Activated T-cell treated with anti-CD3 and anti-CD28 coated beads, Interleukin-2, amount 50 U/mL, for 72 hours (primary cell): ENCODE results near the gene MED14. TPM values are rescaled to one million over a fixed set of nuclear protein-coding genes. Genes with fewer than 3 reads are reported as not detected.

Experiments used
- ATAC-seq, 2 donors: fragments of 150-1000 bp; cut with Tn5 transposase; replicated peaks in 1 of 2; 2 replicates each; pipeline ENCODE4 v1.10.0; 2021; ENCODE audit warnings: moderate library complexity in 2 of 2, mild to moderate bottlenecking in 1 of 2
- DNase-seq, 2 donors: peaks; one replicate each; pipeline ENCODE4 v3.0.0; 2021 to 2022; ENCODE audit warnings: mixed read lengths in 1 of 2
- H3K27ac Mint-ChIP-seq: one replicate; pipeline ENCODE4 v1.8.0; 2022; ENCODE audit warnings: mild to moderate bottlenecking, moderate library complexity, mixed read lengths
- H3K27me3 Mint-ChIP-seq: one replicate; pipeline ENCODE4 v1.8.0; 2022; ENCODE audit warnings: low read depth, mixed read lengths
- H3K36me3 Mint-ChIP-seq, 2 donors: one replicate each; pipeline ENCODE4 v1.8.0; 2022; ENCODE audit warnings: mixed read lengths in 2 of 2, mild to moderate bottlenecking in 1 of 2; ENCODE audit not compliant: insufficient read depth in 2 of 2
- H3K4me1 Mint-ChIP-seq: one replicate; pipeline ENCODE4 v1.8.0; 2022; ENCODE audit warnings: low read depth, mixed read lengths
- H3K4me3 Mint-ChIP-seq, 2 donors: one replicate each; pipeline ENCODE4 v1.8.0; 2022; ENCODE audit warnings: mild to moderate bottlenecking in 2 of 2, mixed read lengths in 2 of 2, moderate library complexity in 2 of 2
- H3K9me3 Mint-ChIP-seq, 2 donors: one replicate each; pipeline ENCODE4 v1.8.0; 2022; ENCODE audit warnings: mixed read lengths in 2 of 2
- total RNA-seq, 2 donors: library from RNA; stranded (reverse); gene quantifications; one replicate each; pipeline ENCODE4 v1.2.3, GENCODE V29; 2022

The MED14 gene
- total RNA-seq, 2 donors from 2014 or later, result 47.1 to 54.9 TPM

DNA sequence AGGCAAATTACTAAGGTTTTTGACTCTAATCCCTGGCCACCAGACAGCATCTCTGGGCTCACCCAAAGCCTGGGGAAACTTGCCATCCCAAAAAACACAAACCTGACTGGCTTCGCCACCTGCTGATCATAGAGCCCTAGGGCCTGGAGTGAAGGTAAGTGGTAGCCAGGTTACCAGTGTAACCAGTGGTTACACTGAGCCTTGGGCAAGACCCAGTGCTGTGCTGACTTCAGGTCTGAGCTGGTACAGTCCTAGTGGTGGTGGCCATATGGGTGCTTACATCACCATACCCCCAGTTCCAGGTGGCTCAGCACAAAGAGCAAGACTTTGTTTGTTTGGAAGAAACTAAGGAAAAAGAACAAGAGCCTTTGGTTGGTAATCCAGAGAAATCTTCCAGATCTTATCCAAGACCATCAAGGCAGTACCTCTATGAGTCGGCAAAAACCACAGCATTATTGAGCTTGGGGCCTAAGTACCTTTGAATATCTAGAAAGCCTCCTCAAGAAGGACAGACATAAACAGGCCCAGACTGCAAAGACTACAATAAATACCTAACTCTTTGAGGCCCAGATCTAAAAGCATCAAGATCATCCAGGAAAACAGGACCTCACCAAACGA is 13.7 kb downstream of the MED14 start:
- Mint-ChIP-seq H3K4me1 (peaks cover 24% of the 10 kb centered on the region), H3K36me3 (peaks cover 1 to 18% of the 10 kb centered on the region in 2 donors), H3K4me3 (no peak overlapping the region), H3K27ac (peak overlapping the region; percentile 93), H3K27me3 (no peaks in the 10 kb centered on the region), H3K9me3 (no peaks in the 10 kb centered on the region)
- no peak for ATAC-seq
- no peak for DNase-seq

DNA sequence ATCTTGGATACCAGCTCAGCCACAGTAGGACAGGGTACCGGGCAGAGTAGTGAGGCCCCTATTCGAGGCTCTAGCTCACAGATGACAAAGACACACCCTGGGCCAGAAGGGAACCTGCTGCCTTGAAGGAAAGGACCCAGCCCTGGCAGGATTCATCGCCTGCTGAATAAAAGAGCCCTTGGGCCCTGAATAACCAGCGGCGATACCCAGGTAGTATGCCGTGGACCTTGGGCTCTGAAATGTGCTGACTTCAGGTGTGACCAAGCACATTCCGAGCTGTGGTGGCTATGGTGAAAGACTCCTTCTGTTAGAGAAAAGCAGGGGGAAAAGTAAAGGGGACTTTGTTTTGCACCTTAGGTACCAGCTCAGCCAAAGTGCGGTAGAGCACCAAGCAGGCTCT is 14.6 kb downstream of the MED14 start:
- Mint-ChIP-seq H3K4me1 (peaks cover 24% of the 10 kb centered on the region), H3K36me3 (peaks cover 1 to 16% of the 10 kb centered on the region in 2 donors), H3K27me3 (no peaks in the 10 kb centered on the region), H3K9me3 (no peaks in the 10 kb centered on the region), H3K4me3 (no peak overlapping the region), H3K27ac (no peak overlapping the region)
- no peak for DNase-seq
- no peak for ATAC-seq

DNA sequence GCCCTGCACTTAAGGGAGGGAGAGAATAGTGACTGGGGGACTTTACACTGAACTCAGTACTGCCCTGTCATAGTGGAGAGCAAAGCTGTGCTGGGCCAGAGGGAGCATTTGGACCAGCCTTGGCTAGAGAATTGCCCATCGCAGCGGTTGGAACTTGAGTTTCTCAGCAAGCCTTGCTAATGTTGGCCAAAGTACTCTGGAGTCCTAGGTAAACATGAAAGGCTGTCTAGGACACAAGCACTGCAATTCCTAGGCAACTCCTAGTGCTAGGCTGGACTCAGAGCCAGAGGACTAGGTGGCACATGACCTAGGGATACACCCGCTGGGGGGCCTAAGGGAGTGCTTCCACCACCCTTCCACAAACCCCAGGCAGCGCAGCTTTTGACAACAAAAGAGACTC is 15.0 kb downstream of the MED14 start:
- no peaks in the 10 kb centered on the region for H3K27me3 Mint-ChIP-seq
- peaks cover 24% of the 10 kb centered on the region for H3K4me1 Mint-ChIP-seq
- H3K27ac Mint-ChIP-seq, result no peak overlapping the region
- no peaks in the 10 kb centered on the region for H3K9me3 Mint-ChIP-seq
- peaks cover 1 to 16% of the 10 kb centered on the region in 2 donors for H3K36me3 Mint-ChIP-seq
- ATAC-seq, result no peak
- H3K4me3 Mint-ChIP-seq, result no peak overlapping the region
- no peak for DNase-seq

DNA sequence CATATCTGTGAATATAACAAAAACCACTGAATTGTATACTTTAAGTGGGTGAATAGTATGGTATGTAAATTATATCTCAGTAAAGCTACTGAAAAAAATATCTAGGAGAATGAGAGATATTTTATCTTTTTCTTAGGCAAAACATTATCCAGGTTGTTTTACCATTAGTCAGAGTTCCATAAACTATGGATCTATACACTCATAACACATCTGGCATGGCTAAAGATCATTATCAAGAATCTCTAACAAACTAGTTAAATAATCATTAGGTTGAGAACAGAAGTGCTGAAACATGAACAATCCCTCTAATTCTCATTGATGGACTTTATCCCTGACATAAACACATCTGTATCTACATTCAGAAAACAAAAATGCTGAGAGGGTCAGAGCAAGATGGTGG is 15.6 kb downstream of the MED14 start:
- Mint-ChIP-seq H3K36me3 (peaks cover 1 to 16% of the 10 kb centered on the region in 2 donors), H3K27ac (peak overlapping the region; percentile 38), H3K4me3 (no peak overlapping the region), H3K27me3 (no peaks in the 10 kb centered on the region), H3K9me3 (no peaks in the 10 kb centered on the region), H3K4me1 (peaks cover 24% of the 10 kb centered on the region)
- ATAC-seq (no peak), DNase-seq (no peak)

DNA sequence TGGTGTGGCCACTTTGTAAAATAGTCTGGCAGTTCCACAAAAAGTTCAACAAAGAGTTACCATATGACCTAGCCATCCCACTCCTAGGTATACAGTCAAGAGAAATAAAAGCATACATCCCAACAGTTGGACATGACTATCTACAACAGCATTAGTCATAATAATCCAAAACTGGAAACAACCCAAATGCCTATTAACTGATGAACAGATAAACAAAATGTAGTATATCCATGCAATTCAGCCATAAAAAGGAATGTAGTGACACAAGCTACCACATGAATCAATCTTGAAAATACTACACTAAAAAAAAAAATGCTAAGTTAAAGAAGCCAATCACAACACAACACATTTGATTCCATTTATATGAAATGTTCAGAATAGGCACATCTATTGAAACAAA is 16.1 kb downstream of the MED14 start:
- no peak for DNase-seq
- ATAC-seq, result no peak
- H3K4me1 Mint-ChIP-seq, result peaks cover 19% of the 10 kb centered on the region
- H3K9me3 Mint-ChIP-seq, result no peaks in the 10 kb centered on the region
- no peaks in the 10 kb centered on the region for H3K27me3 Mint-ChIP-seq
- H3K36me3 Mint-ChIP-seq, result peaks cover 1 to 16% of the 10 kb centered on the region in 2 donors
- H3K4me3 Mint-ChIP-seq, result no peak overlapping the region
- H3K27ac Mint-ChIP-seq, result no peak overlapping the region

DNA sequence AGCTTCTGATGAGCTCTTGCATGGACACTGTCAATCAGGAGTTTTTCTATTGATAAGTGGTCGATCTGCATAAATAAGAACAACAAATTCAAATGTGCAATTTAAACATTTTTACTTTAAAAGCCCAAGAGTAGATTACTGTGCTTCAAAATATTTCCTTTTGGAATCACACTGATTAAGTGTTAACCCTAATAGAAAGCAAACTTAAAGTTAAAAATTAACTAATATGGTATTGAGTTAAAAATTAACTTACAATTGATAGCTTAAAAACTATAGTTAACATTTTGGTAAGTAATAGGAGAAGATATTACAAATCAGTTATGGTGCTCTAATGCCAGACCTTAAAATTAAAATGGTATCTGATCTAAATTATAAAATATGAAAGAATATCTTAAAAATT is 25.9 kb downstream of the MED14 start:
- Mint-ChIP-seq H3K36me3 (peaks cover 0 to 22% of the 10 kb centered on the region in 2 donors), H3K4me1 (no peaks in the 10 kb centered on the region), H3K4me3 (no peak overlapping the region), H3K27me3 (peaks cover 4% of the 10 kb centered on the region), H3K27ac (no peak overlapping the region), H3K9me3 (no peaks in the 10 kb centered on the region)
- DNase-seq (no peak), ATAC-seq (no peak)

DNA sequence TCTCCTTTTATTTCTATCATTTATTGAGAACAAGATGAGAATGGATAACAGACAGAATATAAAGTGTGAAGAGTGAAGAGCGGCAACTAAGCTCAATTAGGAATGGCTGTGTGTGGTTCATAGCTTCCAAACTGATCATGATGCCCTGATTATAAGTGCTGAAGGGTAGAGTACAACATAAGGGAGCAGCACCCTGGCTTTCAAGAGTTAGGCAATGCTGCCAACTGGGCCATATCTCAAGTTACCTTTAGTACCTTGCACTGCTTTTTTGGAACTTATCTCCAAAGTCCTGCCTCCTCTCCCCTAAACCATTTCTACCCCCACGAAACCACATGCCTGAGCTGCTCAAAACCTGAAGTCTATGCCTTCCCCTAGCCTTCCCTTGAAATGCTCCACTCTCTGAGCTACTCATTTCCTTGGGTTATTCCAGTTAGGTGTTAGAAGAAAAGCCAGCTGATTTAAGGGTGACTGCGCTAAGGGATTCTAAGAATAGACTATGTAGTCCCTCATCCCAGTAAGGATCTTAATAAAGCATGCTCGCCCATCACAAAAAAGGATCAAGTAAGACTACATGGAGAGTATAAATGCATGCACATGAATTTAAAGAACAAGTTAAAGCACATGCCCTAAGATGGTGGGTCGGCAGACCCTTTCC is 29.6 kb downstream of the MED14 start:
- DNase-seq (no peak), ATAC-seq (no peak)
- no peaks in the 10 kb centered on the region for H3K9me3 Mint-ChIP-seq
- no peaks in the 10 kb centered on the region for H3K4me1 Mint-ChIP-seq
- no peak overlapping the region for H3K27ac Mint-ChIP-seq
- H3K36me3 Mint-ChIP-seq, result peaks cover 1 to 24% of the 10 kb centered on the region in 2 donors
- peaks cover 4% of the 10 kb centered on the region for H3K27me3 Mint-ChIP-seq
- H3K4me3 Mint-ChIP-seq, result no peak overlapping the region

DNA sequence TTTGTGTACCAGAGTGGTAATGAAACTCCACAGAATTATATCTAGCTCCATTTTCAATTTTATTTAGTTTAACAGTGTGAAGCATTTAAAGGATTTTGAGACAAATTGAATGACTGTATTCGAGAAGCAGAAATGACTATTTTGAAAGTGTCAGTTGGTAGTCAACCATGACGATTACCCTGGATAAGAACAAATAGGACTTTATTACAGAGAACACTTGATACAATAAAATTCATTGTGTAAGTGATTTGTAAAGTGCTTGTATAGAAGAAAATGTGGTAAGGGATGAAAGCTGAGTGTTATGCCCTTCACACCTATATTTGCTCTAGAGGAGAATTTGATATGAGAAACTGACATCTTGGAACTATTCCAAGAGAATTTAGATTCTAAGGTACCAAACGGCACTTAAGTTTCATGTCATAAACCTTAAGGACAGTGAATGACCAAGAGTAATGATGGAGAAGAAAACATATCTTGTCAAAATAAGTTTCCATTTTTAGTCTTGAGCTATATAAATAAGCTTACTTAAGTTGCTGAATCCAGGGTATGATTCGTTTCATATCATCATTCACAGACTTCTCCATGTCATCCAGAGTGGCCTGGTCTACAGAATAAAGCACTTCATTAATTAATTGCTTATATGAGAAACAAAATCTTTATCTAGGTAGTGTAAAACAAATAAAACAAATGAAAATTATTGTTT is 34.6 kb downstream of the MED14 start:
- Mint-ChIP-seq H3K36me3 (peaks cover 1 to 13% of the 10 kb centered on the region in 2 donors), H3K27me3 (no peaks in the 10 kb centered on the region), H3K4me3 (no peak overlapping the region), H3K4me1 (no peaks in the 10 kb centered on the region), H3K9me3 (no peaks in the 10 kb centered on the region), H3K27ac (no peak overlapping the region)
- DNase-seq (no peak), ATAC-seq (no peak)

DNA sequence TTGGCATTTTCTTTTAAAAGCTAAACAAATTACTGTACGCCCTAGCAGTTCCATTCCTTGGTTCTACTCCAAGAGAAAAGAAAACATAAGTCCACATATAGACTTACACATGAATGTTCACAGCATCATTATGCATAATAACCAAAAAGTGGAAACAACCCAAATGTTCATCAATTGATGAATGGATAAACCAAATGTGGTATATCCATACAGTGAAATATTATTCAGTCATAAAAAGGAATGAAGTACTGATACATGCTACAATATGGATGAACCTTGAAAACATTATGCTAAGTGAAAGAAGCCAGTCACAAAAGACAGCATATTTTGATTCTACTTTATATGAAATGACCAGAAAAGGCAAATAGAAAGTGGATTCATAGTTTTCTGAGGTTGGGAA is 36.5 kb downstream of the MED14 start:
- no peaks in the 10 kb centered on the region for H3K27me3 Mint-ChIP-seq
- H3K4me3 Mint-ChIP-seq, result no peak overlapping the region
- peaks cover 0 to 13% of the 10 kb centered on the region in 2 donors for H3K36me3 Mint-ChIP-seq
- no peaks in the 10 kb centered on the region for H3K9me3 Mint-ChIP-seq
- no peak for DNase-seq
- no peaks in the 10 kb centered on the region for H3K4me1 Mint-ChIP-seq
- no peak overlapping the region for H3K27ac Mint-ChIP-seq
- no peak for ATAC-seq

DNA sequence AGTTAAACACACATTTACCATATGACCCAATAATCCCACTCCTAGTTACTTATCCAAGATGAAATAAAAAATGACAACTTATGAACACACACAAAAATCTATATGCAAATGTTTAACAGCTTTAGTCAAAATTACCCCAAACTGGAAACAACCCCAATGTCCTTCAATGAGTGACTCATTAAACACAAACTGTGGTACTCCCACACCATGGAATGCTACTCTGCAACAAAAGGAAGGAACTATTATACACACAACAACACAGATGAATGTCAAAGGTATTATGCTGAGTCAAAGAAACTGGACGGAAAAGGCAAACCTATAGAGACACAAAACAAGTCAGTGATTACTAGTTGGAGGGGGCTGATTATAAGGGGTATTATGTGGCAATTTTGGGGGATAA is 40.5 kb downstream of the MED14 start:
- peaks cover 0 to 10% of the 10 kb centered on the region in 2 donors for H3K36me3 Mint-ChIP-seq
- DNase-seq (no peak), ATAC-seq (no peak)
- H3K4me1 Mint-ChIP-seq, result no peaks in the 10 kb centered on the region
- no peaks in the 10 kb centered on the region for H3K9me3 Mint-ChIP-seq
- no peak overlapping the region for H3K4me3 Mint-ChIP-seq
- H3K27ac Mint-ChIP-seq, result no peak overlapping the region
- H3K27me3 Mint-ChIP-seq, result no peaks in the 10 kb centered on the region

DNA sequence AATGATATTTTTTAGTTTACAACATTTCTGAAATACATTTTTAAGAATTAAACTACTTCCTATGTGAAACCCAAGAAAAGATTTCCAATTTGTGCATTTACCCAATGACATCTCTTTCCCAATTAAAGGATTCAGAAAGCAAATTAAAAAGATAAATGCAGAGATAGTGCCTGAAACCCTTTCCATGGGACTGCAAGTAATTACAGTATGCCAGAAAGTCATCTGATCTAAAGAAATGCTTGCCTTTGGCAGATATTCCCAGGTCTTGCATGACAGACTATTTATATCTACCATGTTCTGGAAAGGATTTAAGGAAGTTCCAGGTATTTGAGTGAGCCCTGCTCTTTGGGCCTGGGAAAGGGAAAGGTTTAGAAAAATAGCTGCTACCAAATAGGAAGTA is 46.4 kb downstream of the MED14 start:
- no peak for ATAC-seq
- no peak overlapping the region for H3K27ac Mint-ChIP-seq
- DNase-seq, result no peak
- peaks cover 7% of the 10 kb centered on the region for H3K27me3 Mint-ChIP-seq
- H3K4me3 Mint-ChIP-seq, result no peak overlapping the region
- peaks cover 8 to 19% of the 10 kb centered on the region in 2 donors for H3K36me3 Mint-ChIP-seq
- no peaks in the 10 kb centered on the region for H3K9me3 Mint-ChIP-seq
- no peaks in the 10 kb centered on the region for H3K4me1 Mint-ChIP-seq

DNA sequence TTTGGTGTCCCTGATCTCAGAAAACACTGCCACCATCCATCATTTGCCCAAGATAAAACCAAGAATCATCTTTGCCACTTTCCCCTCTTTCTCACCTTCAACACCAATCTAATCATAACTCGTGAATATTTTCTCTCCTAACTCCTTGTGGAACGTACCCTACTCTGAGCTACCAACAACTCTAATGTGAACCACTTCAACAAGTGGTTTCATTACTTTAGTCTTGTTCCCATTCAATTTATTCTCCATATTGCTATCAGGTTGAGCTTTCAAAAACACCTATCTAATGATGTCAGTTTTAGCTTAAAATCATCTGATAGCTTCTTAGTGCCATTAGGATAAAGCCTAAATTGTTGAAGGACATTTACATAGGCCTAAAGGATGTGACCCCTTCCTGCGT is 48.2 kb downstream of the MED14 start:
- Mint-ChIP-seq H3K27ac (peak overlapping the region; percentile 38), H3K9me3 (no peaks in the 10 kb centered on the region), H3K4me1 (peaks cover 6% of the 10 kb centered on the region), H3K36me3 (peaks cover 8 to 13% of the 10 kb centered on the region in 2 donors), H3K27me3 (peaks cover 7% of the 10 kb centered on the region), H3K4me3 (no peak overlapping the region)
- no peak for ATAC-seq
- no peak for DNase-seq

DNA sequence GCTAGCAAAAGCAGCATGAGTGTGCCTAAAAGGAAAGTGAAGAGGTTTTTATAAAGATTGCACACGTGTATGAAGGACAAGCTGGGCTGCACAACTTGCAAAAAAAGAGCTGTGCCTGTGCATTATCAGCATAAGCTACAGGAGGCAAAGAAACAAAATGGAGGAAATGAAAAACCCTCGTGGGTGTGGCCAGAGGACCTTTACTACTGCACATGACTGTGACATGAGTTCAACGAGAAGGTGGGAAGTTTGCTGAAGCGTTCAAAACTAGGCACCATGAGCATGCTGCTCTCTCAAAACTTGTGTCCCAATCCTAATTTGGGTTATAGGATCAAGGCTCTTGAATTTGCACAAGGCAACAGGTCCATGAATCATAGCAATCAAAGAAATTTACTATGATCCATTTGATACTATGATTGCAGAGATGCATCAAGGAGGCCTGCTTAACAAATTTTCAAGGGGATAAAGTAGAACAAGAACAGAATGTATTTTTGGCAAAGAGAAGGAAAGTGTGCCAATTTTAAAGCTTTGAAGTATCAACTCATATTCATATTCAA is 49.9 kb downstream of the MED14 start:
- H3K36me3 Mint-ChIP-seq, result peaks cover 8 to 13% of the 10 kb centered on the region in 2 donors
- no peak overlapping the region for H3K27ac Mint-ChIP-seq
- H3K27me3 Mint-ChIP-seq, result peaks cover 7% of the 10 kb centered on the region
- no peak overlapping the region for H3K4me3 Mint-ChIP-seq
- DNase-seq, result no peak
- H3K9me3 Mint-ChIP-seq, result no peaks in the 10 kb centered on the region
- no peak for ATAC-seq
- H3K4me1 Mint-ChIP-seq, result peaks cover 6% of the 10 kb centered on the region
